ENCODE results near the gene ASCL5. TPM values are rescaled to one million over a fixed set of nuclear protein-coding genes. Genes with fewer than 3 reads are reported as not detected.

Gene ASCL5
- total and polyA plus RNA-seq, 2 of the 13 experiments (the other 11 are each of a cell fraction or from before 2014, with no cell fraction given), result not detected

DNA sequence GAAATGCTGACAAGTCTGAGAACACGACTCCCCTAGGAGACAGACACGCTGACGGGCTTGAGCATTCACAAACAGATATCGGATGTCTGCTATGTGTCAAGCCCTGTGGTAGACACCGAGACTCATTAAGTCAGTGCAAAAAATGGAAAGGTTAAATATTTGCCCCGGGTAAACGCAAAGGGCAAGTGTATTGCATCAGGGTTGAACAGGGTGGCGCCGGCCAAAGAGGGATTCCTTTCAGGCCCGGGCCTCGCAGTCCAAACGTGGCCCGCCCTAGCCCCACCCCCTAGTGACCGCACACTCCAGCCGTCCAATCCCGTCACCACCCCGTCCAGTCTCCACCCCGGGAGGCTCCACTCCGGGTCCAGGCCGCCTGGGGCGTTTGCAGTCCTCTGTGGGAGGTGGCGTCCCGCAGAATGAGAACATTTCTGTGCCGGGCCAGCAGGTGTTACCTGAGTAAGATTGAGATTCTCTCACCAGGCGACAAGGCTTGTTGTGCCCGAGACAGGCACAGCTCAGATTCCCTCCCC lies 43.6 kb upstream of the ASCL5 start (continued):
- TF ChIP-seq, protein P1, sequence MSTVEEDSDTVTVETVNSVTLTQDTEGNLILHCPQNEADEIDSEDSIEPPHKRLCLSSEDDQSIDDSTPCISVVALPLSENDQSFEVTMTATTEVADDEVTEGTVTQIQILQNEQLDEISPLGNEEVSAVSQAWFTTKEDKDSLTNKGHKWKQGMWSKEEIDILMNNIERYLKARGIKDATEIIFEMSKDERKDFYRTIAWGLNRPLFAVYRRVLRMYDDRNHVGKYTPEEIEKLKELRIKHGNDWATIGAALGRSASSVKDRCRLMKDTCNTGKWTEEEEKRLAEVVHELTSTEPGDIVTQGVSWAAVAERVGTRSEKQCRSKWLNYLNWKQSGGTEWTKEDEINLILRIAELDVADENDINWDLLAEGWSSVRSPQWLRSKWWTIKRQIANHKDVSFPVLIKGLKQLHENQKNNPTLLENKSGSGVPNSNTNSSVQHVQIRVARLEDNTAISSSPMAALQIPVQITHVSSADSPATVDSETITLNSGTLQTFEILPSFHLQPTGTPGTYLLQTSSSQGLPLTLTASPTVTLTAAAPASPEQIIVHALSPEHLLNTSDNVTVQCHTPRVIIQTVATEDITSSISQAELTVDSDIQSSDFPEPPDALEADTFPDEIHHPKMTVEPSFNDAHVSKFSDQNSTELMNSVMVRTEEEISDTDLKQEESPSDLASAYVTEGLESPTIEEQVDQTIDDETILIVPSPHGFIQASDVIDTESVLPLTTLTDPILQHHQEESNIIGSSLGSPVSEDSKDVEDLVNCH (CRISPR knock-in tag; IDR thresholded peaks at IDR 0.05), result no peak
- TF ChIP-seq GABPB1 (CRISPR knock-in tag; IDR thresholded peaks at IDR 0.05) (no peak), SOX13 (IDR thresholded peaks at IDR 0.05) (no peak; the same call in 1 of the 2 replicates), SOX13 (CRISPR knock-in tag; conservative IDR thresholded peaks at IDR 0.05 in 1 of 2, IDR thresholded peaks at IDR 0.05 in 1 of 2) (peak in 1 of 2 experiments; percentile 88; a peak in 2 of 4 replicates), PRMT3 (CRISPR knock-in tag; IDR thresholded peaks at IDR 0.05; ENCODE audit: borderline replicate concordance, low read depth) (no peak), SP2 (CRISPR knock-in tag; IDR thresholded peaks at IDR 0.05) (0 out of 2 replicates have a peak, but pooled peaks have one; percentile 64), ZFP82 (CRISPR knock-in tag; IDR thresholded peaks at IDR 0.05; ENCODE audit: borderline replicate concordance) (no peak), ZNF33A (CRISPR knock-in tag; IDR thresholded peaks at IDR 0.05; ENCODE audit: borderline replicate concordance) (no peak; the same call in 1 of the 2 replicates), KLF15 (CRISPR knock-in tag; IDR thresholded peaks at IDR 0.05; ENCODE audit: borderline replicate concordance) (no peak), CHD2 (IDR thresholded peaks at IDR 0.05; ENCODE audit: low read depth, low read length) (no peak), ADNP (CRISPR knock-in tag; IDR thresholded peaks at IDR 0.05) (no peak), PAWR (CRISPR knock-in tag; IDR thresholded peaks at IDR 0.05; ENCODE audit: borderline replicate concordance) (peak; percentile 87; the same call in 1 of the 2 replicates), ZNF17 (CRISPR knock-in tag; IDR thresholded peaks at IDR 0.05) (no peak), SALL1 (CRISPR knock-in tag; IDR thresholded peaks at IDR 0.05) (peak; percentile 99), SRSF9 (IDR thresholded peaks at IDR 0.05; ENCODE audit: borderline replicate concordance, insufficient read depth, low read depth, low read length, poor library complexity, severe bottlenecking) (no peak), ZNF264 (CRISPR knock-in tag; IDR thresholded peaks at IDR 0.05) (0 out of 2 replicates have a peak, but pooled peaks have one; percentile 79)
- TF ChIP-seq, protein P2, sequence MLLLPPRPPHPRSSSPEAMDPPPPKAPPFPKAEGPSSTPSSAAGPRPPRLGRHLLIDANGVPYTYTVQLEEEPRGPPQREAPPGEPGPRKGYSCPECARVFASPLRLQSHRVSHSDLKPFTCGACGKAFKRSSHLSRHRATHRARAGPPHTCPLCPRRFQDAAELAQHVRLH (CRISPR knock-in tag; IDR thresholded peaks at IDR 0.05; ENCODE audit: borderline replicate concordance, low read depth), result peak; percentile 19; the same call in 1 of the 2 replicates
- TF ChIP-seq, protein P3, sequence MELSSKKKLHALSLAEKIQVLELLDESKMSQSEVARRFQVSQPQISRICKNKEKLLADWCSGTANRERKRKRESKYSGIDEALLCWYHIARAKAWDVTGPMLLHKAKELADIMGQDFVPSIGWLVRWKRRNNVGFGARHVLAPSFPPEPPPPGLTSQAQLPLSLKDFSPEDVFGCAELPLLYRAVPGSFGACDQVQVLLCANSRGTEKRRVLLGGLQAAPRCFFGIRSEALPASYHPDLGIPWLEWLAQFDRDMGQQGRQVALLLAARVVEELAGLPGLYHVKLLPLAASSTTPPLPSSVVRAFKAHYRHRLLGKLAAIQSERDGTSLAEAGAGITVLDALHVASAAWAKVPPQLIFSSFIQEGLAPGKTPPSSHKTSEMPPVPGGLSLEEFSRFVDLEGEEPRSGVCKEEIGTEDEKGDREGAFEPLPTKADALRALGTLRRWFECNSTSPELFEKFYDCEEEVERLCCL (CRISPR knock-in tag; IDR thresholded peaks at IDR 0.05; ENCODE audit: borderline replicate concordance), result 0 out of 2 replicates have a peak, but pooled peaks have one; percentile 19
- TF ChIP-seq, protein P4, sequence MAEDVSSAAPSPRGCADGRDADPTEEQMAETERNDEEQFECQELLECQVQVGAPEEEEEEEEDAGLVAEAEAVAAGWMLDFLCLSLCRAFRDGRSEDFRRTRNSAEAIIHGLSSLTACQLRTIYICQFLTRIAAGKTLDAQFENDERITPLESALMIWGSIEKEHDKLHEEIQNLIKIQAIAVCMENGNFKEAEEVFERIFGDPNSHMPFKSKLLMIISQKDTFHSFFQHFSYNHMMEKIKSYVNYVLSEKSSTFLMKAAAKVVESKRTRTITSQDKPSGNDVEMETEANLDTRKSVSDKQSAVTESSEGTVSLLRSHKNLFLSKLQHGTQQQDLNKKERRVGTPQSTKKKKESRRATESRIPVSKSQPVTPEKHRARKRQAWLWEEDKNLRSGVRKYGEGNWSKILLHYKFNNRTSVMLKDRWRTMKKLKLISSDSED (CRISPR knock-in tag; IDR thresholded peaks at IDR 0.05), result no peak
- TF ChIP-seq, protein P5, sequence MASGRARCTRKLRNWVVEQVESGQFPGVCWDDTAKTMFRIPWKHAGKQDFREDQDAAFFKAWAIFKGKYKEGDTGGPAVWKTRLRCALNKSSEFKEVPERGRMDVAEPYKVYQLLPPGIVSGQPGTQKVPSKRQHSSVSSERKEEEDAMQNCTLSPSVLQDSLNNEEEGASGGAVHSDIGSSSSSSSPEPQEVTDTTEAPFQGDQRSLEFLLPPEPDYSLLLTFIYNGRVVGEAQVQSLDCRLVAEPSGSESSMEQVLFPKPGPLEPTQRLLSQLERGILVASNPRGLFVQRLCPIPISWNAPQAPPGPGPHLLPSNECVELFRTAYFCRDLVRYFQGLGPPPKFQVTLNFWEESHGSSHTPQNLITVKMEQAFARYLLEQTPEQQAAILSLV (CRISPR knock-in tag; IDR thresholded peaks at IDR 0.05; ENCODE audit: borderline replicate concordance), result peak; percentile 60; the same call in 1 of the 2 replicates
- TF ChIP-seq, protein P6, sequence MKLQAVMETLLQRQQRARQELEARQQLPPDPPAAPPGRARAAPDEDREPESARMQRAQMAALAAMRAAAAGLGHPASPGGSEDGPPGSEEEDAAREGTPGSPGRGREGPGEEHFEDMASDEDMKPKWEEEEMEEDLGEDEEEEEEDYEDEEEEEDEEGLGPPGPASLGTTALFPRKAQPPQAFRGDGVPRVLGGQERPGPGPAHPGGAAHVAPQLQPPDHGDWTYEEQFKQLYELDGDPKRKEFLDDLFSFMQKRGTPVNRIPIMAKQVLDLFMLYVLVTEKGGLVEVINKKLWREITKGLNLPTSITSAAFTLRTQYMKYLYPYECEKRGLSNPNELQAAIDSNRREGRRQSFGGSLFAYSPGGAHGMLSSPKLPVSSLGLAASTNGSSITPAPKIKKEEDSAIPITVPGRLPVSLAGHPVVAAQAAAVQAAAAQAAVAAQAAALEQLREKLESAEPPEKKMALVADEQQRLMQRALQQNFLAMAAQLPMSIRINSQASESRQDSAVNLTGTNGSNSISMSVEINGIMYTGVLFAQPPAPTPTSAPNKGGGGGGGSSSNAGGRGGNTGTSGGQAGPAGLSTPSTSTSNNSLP (IDR thresholded peaks at IDR 0.05; ENCODE audit: low read depth, low read length), result peak; percentile 80
